HG03432 (cell line): ENCODE data around the gene CDK11B.

Source experiments
- ATAC-seq: cut with Tn5 transposase; IDR thresholded peaks from one replicate; pipeline ENCODE4 v1.9.1; 2021; ENCODE audit warnings: mild to moderate bottlenecking, moderate library complexity; ENCODE audit not compliant: unreplicated experiment

The CDK11B gene

DNA sequence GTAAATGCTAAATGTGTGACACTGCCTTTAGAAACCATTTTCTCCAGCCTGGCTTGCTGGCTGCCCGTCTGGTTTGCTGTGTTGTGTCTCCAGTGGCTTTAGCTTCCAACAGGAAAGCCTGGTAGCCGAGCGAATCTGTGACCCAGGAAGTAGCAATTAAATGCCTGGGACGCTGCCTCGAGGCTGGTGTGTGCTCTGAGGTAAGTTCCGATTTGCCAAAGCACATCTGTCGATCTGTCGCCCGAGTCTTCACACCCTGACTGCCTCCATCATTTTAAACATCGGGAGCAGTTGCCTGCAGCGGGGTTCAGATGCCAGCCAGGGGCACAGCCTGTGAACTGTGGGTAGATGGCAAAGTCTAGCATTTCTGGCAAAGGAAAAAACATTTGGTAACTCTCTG is 41.3 kb downstream of the CDK11B start:
- no peak for ATAC-seq

DNA sequence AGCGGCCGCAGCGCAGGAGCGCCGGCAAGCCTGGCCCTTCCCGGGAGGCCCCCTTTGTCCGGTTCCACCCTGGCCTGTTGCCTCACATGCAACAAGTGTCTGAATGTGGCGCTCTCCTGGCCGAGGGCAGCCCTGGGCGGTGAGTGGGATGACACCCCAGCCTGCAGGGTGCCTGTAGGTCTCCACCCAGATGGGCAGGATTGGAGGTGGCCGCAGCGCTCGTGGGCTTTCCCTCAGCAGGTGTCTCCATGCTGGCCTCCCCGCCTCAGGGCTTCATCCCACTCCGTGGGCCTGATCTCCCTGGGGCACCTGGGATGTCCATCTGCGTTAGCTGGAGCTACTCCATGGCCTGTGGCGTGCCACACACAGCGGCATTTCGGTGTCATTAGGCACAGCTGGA is 42.0 kb downstream of the CDK11B start:
- no peak for ATAC-seq

DNA sequence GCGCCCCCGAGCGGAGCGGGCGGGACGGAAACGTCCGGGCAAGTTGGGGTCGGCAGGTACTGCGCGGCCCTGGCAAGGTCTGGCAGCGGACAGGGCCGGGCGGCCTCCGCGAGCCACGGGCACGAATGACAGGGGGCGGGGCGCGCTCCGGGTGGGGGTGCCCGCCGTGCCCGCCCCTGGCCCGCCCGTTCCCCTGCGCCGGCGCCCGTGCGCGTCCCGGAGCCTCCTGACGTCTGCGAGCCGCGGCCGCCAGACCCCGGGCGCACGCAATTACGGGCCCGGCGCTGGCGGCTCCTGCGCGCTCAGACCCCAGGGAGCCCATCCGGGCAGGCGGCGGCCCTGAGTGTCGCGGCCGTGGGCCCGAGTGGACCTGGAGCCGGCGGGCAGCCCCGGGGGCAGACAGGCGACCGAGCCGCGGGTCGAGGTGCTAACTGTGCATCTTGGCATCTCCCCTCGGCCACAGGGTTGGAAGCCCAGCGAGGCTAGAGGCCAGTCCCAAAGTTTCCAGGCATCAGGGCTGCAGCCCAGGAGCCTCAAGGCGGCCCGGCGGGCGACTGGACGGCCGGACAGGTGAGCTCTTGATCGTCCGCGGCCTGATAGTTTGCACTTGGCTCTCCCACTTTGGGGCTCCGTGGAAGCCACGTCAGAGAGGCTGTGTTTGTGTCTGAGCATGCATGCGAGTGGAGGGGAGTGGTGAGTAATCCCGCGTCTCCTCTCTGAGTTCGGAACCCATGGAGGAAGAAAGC is 42.6 kb downstream of the CDK11B start:
- peak; percentile 24 for ATAC-seq

DNA sequence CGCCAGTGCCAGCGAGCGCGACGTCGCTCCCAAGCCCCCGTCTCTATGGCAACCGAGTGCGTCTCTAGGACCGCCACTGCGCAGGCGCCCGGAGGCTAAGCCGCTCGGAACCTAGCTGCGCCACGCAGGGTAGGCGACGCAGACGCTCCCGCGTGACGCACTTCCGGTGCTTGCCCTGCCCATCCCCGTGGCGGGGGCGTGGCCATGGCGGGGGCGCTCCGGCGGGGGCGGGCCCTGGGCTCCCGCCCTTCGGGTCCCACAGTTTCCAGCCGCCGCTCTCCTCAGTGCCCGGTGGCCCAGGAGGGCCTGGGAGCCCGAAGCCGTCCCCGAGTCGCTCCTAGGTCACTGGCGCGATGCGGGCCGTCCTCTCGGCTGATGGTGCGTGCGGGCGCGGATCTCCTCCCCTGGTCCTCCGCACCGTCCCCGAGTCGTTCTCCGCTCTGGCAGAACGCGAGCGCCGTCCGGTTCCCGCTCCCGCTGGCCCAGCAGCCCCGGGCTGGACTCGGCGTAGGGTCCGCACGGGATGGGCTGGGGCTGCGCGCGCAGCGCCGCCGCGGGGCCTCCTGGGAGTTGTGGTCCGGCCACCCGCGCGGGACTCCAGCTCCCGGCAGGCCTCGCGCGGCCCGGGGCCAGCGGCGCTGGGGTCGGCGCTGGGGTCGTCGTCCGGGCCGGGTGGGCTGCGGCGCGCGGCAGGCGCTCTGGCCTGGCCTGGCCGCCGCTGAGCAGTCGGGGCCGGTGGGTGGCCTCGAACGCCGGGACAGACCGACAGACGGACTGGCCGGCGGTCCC is 43.4 kb downstream of the CDK11B start, which contains the start of gene MIB2:
Gene MIB2, plus strand, starts transcription at position 245 of the 789 bp plus-strand sequence. CDS start 7,953 bp downstream, outside the sequence.
- peak; percentile 82 for ATAC-seq

DNA sequence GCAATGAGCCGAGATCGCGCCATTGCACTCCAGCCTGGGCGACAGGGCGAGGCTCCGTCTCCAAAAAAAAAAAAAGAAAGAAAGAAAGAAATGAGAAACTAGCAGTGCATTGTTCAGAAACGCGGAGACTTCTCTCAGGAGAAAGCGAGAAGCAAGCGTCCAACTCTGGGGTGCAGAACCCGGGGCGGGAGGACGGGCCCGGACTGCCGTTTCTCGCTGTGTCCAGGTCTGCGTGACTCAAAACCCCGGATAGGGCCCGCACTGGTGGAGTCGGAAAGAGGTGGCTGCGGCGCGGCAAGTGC is 43.9 kb downstream of the CDK11B start:
- no peak for ATAC-seq

DNA sequence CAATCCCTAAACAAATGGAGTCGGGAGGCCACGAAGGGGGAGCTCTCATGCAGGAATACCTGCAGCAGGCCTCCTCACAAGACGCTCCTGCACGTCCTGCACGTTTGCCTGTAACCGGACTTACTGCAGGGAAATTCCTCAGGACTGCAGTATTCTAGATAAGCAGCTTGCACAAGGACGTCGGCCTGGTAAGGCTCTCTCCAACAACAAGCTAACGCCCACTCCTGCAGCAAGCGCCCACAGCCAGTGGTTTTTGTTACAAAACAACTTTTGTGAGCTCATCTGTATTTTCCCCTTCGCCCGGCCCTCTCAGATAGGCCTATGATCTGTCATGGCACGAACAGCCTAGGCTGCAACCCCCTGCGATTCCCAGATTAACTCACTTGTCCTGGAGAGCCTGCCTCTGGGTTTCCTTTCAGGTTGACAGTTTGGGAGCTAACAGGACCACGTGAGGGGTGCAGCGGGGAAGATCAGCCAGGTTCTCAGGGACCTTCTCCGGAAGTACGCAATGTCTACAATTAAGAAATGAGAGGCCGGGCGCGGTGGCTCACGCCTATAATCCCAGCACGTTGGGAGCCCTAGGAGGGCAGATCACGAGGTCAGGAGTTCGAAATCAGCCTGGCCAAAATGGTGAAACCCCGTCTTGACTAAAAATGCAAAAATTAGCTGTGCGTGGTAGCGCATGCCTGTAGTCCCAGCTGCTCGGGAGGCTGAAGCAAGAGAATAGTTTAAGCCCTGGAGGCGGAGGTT is 44.4 kb downstream of the CDK11B start:
- ATAC-seq, result no peak

DNA sequence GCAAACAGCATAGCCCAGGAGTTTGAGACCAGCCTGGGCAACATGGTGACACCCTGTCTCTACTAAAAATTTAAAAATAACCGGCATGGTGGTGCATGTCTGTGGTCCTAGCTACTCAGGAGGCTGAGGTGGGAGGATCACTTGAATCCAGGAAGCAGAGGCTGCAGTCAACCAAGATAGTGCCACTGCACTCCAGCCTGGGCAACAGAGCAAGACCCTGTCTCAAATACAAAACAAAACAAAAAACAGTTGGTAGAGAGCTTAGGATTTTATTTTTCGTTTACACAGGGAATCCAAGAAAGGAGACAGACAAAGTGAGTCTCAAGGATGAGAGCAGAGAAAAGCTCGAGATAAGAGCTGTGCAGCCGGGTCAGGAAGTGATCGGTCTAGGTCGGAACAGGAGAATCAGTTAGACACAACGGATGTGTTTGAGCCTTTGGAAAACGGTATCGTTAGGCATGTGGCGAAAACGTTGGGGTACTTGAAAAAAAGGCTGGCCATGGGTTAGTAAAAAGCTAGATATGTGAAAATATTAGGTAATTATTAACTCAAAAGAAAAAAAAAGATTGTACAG is 45.2 kb downstream of the CDK11B start:
- no peak for ATAC-seq

DNA sequence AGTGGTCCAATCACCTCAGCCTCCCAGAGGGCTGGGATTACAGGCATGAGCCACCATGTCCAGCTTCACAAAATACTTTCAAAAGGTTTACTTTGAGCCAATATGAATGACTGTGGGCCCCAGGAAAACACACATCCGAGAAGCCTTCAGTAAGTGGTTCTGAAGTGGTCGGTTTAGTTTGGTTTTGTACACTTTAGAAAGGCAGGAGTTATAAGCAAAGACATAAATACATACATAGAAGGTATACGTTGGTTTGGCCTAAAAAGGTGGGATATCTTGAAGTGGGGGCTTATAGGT is 46.8 kb downstream of the CDK11B start:
- ATAC-seq, result no peak

DNA sequence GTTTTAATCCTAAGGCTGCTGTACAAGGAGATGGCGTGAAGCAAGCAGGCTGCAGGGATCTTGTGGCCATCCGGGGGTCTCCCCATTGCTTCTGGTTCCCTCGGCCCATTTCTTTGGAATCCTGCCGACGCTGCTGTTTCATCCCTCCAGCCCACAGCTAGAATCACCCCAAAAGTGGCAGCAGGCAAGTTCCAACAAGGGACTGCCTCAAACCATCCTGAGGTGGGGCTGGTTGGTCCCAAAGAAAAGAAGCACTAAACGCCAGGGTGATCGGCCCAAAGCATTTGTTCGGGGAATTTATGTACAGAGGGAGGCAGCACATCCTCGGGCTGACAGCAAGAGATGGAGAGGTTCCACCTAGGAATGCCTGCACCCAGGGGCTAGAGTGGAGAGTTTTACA is 48.0 kb downstream of the CDK11B start:
- ATAC-seq, result no peak

DNA sequence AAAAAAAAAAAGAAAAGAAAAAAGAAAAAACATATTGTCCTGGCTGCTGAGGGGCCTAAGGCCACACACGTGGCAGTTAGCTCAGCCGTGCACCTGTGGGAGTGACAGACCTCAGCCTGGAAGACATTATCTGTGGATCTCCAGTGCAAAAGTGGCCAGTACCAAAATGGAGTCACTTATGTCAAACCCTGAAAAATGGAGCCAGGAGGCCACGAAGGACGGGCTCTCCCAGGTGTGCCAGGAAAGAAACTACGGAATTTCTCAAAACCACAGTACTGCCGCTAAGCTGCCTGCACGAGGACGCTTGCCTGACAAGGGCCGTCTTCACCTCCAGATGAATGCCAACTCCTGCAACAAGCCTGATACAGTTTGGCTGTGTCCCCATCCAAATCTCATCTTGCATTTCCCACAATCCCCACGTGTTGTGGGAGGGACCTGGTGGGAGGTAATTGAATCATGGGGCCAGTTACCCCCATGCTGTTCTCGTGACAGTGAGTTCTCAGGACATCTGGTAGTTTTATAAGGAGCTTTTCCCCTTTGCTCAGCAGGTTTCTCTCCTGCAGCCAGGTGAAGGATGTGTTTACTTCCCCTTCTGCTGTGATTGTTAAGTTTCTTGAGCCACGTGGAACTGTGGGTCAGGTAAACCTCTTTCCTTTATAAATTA is 48.9 kb downstream of the CDK11B start:
- ATAC-seq, result no peak

DNA sequence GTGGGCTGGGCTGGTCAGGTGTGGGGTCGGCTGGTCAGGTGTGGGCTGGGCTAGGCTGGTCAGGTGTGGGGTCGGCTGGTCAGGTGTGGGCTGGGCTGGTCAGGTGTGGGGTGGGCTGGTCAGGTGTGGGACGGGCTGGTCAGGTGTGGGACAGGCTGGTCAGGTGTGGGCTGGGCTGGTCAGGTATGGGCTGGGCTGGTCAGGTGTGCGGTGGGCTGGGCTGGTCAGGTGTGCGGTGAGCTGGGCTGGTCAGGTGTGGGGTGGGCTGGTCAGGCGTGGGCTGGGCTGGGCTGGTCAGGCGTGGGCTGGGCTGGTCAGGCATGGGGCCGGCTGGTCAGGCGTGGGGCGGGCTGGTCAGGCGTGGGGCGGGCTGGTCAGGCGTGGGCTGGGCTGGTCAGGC is 52.6 kb downstream of the CDK11B start:
- ATAC-seq, result no peak

DNA sequence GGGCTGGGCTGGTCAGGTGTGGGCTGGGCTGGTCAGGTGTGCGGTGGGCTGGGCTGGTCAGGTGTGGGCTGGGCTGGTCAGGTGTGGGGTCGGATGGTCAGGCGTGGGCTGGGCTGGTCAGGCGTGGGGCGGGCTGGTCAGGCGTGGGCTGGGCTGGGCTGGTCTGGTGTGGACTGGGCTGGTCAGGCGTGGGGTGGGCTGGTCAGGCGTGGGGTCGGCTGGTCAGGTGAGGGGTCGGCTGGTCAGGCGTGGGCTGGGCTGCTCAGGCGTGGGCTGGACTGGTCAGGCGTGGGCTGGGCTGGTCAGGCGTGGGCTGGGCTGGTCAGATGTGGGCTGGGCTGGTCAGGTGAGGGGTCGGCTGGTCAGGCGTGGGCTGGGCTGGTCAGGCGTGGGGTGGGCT is 53.1 kb downstream of the CDK11B start:
- ATAC-seq, result no peak

DNA sequence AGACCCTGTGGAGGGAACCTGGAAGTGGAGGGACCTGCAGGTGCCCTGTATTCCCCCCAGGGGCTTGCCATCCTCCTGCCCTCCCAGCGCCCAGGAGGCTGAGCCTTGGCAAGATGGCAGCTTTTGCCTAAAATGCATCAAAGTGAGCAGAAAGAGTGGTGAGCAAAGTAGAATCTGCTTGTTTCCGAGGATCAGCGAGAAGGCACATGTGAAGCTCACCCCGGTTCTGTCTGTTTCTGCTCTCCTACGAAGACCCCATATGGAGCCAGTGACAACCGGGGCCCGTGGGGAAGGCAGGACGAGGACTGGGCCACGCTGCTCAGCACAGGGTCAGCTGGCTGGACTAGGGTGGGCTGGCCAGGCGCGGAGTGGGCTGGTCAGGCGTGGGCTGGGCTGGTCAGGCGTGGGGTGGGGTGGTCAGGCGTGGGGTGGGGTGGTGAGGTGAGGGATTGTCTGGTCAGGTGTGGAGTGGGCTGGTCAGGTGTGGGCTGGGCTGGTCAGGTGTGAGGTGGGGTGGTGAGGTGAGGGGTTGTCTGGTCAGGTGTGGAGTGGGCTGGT is 53.7 kb downstream of the CDK11B start:
- no peak for ATAC-seq

DNA sequence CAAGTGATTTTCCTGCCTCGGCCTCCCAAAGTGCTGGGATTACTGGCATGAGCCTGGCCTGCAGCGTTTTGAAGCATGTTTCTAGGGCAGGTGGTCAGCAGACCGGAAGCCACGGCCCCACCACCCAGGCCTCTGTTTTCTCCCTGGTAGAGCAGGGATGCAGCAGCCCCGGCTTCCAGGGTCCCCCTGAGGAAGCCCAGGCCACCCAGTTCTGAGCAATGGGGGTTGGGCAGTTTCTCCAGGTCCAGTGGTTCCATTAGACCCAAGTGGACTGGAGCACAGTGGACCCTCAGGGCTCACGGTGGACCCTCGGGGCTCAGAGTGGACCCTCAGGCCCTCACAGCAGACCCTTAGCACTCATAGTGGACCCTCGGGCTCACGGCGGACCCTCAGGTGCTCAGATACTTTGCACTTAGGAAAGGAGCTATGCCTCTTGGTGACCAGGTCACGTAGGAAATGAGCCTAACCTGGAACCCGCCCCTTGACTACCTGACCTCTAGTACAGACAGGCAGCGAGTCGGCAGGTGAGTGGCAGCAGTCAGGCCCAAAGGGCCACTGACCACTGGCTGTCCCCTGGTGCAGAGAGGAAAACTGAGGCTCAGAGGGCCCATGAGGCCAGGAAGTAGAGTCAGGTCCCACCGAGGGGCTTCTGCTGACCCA is 54.3 kb downstream of the CDK11B start:
- no peak for ATAC-seq

DNA sequence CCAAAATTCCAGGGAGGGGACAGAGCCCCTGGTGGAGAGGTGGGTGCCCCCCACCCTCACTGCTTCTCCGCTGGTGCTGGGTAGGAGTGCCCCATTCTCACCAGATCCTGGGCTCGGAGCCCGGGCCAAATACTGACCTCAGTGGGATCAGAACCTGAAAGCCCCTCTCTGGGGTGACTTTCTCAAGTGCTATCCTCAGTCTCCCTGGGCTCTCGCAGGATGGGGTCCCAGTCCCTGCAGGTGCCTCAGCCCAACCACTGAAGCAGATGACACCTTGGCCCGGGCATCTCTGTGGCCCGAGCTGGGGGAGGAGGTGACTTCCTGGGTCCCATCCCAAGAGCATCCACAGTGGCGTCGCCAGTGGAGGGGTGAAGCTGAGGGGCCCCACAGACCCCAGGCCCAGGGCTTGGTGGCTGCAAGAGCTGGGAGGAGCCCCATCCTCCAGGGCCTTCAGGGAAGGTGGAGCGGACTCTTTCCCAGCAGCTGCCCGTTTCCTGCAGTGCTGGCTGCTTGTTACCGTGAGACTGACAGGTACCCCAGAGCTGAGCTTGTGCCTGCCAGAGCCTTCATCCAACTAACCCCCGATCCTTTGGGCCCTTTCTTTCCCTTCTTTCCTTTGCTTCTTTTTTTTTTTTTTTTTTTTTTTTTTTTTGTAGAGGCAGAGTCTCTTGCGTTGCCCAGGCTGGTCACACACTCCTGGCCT is 55.0 kb downstream of the CDK11B start:
- ATAC-seq, result no peak

DNA sequence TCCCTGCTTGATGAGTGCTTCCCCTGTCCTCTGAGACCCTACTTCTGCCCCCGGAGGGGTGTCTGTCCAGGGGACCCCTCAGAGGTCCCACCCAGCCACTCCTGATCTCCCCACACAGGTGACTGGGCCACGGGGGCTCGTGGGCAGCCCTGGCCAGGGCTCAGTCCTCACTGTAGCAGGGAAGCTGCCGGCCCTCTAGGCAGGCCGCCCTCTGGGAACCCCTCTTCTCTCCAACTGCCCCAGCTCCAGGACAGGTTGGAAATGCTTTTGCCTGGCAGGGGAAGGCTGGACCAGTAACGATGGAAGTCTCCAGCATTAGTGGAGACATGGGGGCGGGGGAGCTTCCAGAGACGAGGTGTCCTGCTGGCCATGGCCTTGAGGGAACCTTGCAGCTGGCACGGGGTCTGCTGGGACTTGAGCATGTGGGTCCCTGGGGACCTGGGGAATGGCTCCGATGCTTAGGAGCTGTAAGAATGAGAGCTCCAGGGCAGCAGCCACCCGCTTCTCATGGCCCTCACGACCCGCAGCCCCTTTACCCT is 55.8 kb downstream of the CDK11B start:
- no peak for ATAC-seq

DNA sequence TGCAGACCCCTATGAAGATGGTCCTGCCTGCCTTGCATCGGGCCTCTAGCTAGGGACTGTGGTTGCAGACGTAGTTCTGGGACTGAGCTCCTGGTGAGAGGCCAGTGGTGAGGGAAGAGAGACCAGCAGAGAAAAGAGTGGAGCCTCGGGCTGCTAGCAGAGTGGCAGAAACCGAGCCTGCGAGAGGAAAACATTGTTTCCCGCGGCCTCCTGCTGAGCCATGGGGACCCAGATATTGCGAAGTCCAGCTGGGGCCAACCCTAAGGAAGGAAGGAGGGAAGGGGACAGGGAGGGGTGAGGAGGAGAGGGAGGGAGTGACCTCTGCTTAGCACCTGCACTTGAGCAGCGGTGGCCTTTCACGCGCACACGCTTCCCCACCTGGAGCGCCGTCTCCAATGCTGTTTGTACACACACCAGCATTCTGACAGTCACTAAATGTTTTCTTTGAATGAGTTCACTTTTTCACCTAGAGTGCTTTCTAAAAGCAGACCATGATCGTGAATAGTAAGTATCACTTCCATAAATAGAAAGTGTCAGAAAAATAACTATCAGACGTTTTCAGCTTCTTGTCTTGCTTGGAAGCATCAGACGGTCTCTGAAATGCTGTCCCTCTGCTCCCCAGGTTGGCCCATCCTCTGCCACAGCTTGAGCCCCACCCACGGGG is 56.4 kb downstream of the CDK11B start:
- no peak for ATAC-seq

DNA sequence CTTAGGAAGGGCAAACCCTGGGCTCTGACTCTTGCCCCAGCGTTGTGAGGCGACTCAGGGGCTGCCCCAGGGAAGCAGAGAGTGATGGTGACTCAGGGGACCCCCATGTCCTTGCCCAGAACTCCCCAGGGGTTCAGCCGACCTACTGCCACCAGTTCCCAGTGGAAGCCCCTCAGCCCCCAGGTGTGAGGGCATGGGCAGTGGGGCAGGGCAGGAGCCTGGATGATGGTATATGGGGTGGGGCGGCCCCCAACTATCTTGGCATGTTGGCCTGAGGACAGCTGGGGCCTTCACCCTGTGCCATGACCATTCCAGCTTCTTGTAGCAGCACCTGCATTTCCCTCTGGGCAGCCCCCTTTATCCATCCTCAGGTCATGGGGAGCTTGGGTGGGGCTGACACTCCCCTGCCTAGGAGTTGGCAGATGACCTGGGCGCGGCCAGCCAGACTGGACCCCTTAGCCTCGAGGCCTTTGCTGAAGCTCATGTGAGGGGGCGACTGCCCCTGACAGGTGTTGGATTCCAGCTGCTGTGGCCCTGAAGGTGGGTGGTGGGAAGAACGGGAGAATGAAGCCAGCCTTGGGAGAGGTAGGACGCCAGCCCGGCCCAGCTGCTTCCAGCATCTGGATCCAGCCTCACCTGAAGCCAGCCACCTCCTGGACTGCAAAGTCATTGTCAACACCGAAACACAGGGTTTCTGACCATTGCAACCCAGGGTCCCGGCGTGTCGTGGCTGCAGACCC is 57.1 kb downstream of the CDK11B start:
- no peak for ATAC-seq
